GM19351 (cell line): Measurements from ENCODE around the gene SLC6A2.
"Not testable (repeated sequence)": the region's sequence is repeated elsewhere in the genome, so short reads cannot be mapped to it uniquely, and the experiment has no call there.

ENCODE experiments used
- ATAC-seq: cut with Tn5 transposase; IDR thresholded peaks from one replicate; pipeline ENCODE4 v1.9.1; 2021; ENCODE audit warnings: mild to moderate bottlenecking, moderate library complexity; ENCODE audit not compliant: unreplicated experiment

SLC6A2 gene

GRCh38 chr16:55709801-55710200 is 54.0 kb downstream of the SLC6A2 start:
- no peak for ATAC-seq

DNA sequence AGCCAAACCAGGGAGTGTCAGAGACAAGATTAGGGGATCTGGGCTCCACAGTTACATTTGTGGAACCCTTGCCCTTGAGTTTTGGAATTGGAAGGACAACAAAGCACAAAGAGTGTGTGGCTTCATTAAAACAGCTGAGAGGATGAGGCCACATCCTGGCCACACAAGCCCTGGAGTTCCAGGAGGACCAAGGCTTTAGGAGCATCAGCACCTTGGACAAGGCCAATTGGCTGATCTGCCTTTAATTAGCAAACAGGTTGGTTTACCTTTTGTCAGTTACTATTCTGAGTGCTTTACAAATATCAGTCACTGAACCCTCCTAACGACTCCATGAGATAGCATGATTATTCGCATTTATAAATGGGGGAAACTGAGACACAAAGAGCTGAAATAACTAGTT is 54.7 kb downstream of the SLC6A2 start:
- no peak for ATAC-seq

DNA sequence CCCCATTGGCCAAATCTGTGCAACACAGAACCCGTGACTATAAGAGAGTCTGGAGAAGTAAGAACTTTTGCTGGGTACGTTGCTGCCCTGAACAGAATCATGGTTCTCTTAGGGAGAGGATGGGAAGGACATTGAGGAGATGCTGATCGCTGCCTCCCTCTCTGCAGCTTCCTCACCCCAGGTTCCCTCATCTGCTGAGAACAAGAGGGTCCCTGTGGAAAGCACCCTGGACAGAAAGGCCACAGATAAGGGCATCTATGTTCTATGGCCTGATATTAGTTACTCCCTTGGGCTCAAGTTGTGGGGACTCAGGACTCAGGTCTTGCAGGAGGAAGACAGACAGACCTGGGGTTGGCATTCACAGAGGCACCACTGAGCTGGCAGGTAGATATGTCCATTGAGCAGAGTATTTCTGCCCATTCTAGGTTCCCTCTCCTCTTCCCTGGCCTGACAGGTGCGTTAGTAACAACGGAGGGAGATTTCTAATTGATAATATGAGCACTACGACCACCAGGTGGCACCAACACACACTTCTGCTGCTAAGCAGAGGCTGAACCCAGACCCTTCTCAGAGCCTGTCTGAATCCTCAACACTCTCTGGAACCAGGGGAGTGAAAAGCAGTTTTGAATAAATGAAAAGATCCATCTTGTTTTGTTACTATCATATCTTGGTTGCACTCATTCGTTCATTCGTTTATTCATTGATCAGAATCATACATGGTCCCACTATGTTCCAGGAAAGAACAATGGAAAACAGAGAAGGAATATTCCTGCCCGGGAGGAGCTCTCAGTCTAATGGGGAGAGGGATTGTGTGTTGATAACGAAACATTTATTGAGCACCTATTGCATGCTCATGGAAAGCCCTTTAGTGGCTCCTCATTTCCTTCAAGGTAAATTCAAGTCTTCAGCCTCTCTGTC is 56.4 kb downstream of the SLC6A2 start:
- ATAC-seq = peak; percentile 92

GRCh38 chr16:55713103-55713502 is 57.3 kb downstream of the SLC6A2 start:
- no peak for ATAC-seq

DNA sequence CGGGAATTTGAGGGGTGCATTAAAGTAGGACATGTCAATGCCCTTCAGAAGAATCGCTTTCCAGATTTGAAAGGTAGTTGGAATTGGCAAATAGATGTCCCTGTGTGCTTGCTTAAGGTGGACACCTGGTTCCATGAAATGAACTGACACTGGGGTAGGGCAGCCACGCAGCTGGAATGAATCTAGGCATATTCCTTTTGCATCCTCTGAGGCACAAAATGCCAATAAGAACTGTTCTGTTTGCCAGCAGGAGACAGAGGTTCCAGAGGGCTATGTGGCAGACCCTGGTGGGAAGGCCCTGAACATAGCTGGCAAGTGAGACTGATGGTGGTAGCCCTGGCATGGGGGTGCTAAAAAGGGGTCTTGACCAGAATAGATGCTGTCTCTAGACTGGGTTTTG is 61.5 kb downstream of the SLC6A2 start:
- no peak for ATAC-seq

- ATAC-seq = no peak
Observed at GRCh38 chr16:55725055-55725777, 69.4 kb downstream of the SLC6A2 start.

DNA sequence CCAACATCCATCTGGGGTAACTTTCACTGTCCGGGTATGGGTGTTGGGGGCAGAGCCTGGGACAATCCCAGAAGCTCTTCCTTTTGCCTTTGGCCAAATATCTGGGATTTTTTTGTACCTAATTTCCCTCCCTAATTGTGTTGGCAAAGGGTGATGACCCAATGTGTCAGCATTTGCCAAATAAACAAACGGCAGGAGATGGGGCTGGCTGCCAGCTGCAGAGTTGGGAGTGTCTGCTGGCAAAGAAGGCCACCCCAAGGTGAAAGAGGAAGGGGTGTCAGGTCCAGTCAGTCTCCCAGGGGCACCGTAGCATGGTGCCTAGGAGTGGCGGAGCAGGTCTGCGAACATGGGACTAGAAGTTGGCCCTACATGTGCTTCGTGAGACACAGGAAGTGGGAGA is 73.0 kb downstream of the SLC6A2 start:
- no peak for ATAC-seq

- ATAC-seq = no peak
Observed at GRCh38 chr16:55730115-55730514, 74.3 kb downstream of the SLC6A2 start.

- ATAC-seq = no peak
Observed at GRCh38 chr16:55732496-55732895, 76.7 kb downstream of the SLC6A2 start.

DNA sequence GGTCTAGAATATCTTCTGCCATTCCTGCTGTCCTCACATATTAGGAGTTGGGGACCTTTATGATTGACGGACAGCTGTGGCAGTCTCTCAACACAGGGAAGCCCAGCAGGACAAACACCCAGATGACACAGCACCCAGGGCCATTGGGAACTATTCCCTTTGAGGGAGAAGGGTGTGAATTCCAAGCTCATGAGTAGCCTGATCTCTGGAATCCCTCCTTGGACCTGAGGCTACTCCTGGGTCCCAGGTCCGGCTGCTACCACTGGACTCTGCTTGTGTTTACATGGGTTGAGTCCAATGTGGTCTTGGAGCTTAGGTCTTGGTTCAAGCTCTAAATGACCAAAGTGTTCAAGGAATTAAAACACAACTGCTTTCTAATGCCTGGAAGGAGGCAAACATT is 78.9 kb downstream of the SLC6A2 start:
- no peak for ATAC-seq

DNA sequence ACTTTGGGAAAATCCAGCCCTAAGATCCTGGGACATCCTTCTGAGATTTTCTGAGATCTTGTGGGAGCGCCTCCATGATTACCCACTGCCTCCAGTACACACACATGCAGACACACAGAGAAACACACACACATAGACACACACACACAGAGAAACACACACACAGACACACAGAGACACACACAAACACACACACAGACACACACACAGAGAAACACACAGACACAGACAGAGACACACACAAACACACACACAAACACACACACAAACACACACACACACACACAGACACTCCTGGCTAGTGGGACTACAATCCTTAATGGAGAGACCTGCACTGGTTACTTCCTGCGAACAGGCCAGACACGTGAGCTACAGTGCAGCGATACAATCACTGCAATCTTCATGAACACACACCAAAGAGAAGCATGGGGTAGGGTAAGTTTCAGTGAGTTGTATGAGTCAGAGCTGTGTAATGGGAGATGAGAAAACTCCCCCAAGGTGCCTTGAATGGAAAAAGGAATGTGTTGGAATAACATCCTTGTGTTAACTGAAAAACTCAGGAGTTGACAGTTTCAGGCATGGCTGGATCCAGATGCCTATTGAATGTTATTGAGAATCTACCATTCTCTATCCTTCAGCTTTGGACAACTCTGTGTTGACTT is 79.5 kb downstream of the SLC6A2 start:
- ATAC-seq = no peak

DNA sequence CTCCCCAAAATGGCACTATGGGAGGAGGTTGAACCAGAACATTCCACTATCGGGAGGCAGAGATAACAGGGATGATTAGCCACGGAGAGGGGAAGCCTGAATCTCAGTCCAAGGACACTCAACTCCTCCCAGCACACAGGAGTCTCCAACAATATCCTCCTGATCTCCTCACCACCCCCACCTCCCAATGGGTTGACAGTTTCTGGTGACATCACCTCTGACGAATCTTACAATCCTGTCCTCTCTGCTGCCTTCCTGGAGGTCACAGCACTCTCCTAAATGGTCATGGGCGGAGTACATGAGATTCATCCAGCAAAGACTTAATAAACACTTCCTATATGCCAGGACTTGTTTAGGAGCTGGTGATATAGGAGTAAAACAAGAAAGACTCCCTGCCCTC is 80.9 kb downstream of the SLC6A2 start:
- ATAC-seq = no peak

- no peak for ATAC-seq
Observed at GRCh38 chr16:55737318-55737717, 81.5 kb downstream of the SLC6A2 start.

DNA sequence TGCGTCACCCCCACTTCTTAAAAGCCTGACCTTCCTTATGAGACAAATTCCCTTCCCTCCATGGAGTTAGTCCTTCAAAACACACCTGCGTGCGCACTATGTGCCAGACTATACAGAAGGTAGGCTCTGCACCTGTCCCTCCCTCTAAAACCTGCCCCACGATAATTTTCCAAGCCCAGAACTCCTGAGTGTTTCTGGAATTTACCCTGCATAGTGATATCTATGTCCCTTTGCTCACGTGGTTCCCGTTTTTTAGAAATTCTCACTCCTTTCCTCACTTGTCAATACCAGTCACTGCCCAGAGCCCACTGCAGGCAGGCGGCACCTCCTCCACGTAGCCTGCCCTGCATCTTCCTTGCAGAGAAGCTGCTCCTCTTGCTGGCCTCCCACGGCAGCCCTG is 82.2 kb downstream of the SLC6A2 start:
- ATAC-seq = no peak

DNA sequence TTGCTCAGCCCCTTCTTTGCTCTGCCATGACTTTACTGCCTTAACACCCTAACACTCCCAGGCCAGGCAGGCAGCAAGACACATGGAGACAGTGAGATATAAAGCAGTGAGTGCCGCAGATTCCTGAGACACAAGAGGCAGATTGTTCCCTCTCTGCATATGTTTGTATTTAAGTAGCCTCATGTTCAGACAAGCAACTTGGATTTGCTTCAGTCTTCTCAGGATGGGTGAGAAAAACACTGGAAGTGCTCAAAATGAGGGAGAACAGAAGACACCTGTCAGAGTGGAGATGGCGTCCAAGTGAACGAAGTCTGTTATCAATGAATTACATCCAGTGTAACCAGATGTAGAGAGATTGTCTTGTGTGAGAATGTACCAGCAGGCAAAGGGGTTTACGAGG is 90.3 kb downstream of the SLC6A2 start:
- no peak for ATAC-seq

- ATAC-seq = no peak
Observed at GRCh38 chr16:55747785-55748184, 92.0 kb downstream of the SLC6A2 start.

GRCh38 chr16:55752465-55753144 is 96.8 kb downstream of the SLC6A2 start:
- ATAC-seq = not testable (repeated sequence)

DNA sequence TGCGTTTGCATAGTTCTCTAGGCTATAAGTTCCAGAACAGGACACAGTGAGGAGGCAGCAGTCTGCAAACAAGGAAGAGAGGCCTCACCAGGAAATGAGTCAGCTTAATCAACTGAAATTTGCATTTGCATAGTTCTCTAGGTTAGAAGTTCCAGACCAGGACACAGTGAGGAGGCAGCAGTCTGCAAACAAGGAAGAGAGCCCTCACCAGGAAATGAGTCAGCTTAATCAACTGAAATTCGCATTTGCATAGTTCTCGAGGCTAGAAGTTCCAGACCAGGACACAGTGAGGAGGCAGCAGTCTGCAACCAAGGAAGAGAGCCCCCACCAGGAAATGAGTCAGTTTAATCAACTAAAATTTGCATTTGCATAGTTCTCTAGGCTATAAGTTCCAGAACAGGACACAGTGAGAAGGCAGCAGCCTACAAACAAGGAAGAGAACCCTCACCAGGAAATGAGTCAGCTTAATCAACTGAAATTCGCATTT is 97.4 kb downstream of the SLC6A2 start:
- not testable (repeated sequence) for ATAC-seq
